ENCODE measurements around the gene ZNF536. TPM values are rescaled to one million over a fixed set of nuclear protein-coding genes. Genes with fewer than 3 reads are reported as not detected.

The ZNF536 gene
- total RNA-seq, 1 donor from 2014 or later, result 9.2 TPM

GRCh38 chr19:30566681-30567420 is 194.7 kb downstream of the ZNF536 start:
- Mint-ChIP-seq H3K4me1 (ENCODE audit: unreplicated experiment) (peaks cover 27% of the 10 kb centered on the region), H3K36me3 (no peaks in the 10 kb centered on the region), H3K4me3 (no peak overlapping the region), H3K27me3 (peaks cover 14% of the 10 kb centered on the region), H3K9me3 (no peaks in the 10 kb centered on the region), H3K27ac (no peak overlapping the region)
- no peak for DNase-seq (ENCODE audit: extremely low spot score, unreplicated experiment)
- TF ChIP-seq CTCF (conservative IDR thresholded peaks at IDR 0.05), result no peak

GRCh38 chr19:30567536-30568232 is 195.5 kb downstream of the ZNF536 start:
- no peaks in the 10 kb centered on the region for H3K9me3 Mint-ChIP-seq
- H3K36me3 Mint-ChIP-seq, result no peaks in the 10 kb centered on the region
- no peak for TF ChIP-seq CTCF (conservative IDR thresholded peaks at IDR 0.05)
- no peak overlapping the region for H3K4me3 Mint-ChIP-seq
- H3K27me3 Mint-ChIP-seq, result peaks cover 14% of the 10 kb centered on the region
- H3K27ac Mint-ChIP-seq, result no peak overlapping the region
- H3K4me1 Mint-ChIP-seq (ENCODE audit: unreplicated experiment), result peaks cover 27% of the 10 kb centered on the region
- DNase-seq (ENCODE audit: extremely low spot score, unreplicated experiment), result no peak

DNA sequence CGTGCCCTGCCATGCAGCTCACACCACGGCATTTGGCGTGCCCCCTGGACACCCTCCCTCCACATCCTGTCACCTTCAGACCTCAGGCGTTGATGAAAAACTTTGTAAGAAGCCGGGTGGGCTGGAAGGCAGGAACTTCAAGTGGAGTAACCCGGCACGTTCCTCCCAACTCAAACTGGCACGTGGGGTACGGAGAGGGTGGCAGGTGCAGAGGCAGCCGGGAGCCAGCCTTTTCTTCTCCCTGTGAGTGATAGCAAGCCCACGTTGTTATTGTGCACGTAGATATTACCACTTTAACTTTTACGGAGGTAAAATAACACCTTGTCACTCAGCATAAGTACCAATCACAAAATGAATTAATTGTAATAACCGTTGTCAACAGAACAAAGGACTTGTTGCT is 198.0 kb downstream of the ZNF536 start:
- no peaks in the 10 kb centered on the region for H3K36me3 Mint-ChIP-seq
- peaks cover 27% of the 10 kb centered on the region for H3K4me1 Mint-ChIP-seq (ENCODE audit: unreplicated experiment)
- H3K27ac Mint-ChIP-seq, result no peak overlapping the region
- H3K4me3 Mint-ChIP-seq, result no peak overlapping the region
- DNase-seq (ENCODE audit: extremely low spot score, unreplicated experiment), result no peak
- H3K9me3 Mint-ChIP-seq, result no peaks in the 10 kb centered on the region
- peaks cover 9% of the 10 kb centered on the region for H3K27me3 Mint-ChIP-seq
- no peak for TF ChIP-seq CTCF (conservative IDR thresholded peaks at IDR 0.05)

GRCh38 chr19:30577551-30578105 is 205.4 kb downstream of the ZNF536 start:
- Mint-ChIP-seq H3K4me3 (peak overlapping the region; percentile 6), H3K27me3 (peaks cover 7% of the 10 kb centered on the region), H3K4me1 (ENCODE audit: unreplicated experiment) (peaks cover 15% of the 10 kb centered on the region), H3K27ac (no peak overlapping the region), H3K9me3 (no peaks in the 10 kb centered on the region), H3K36me3 (no peaks in the 10 kb centered on the region)
- TF ChIP-seq CTCF (conservative IDR thresholded peaks at IDR 0.05), result no peak
- DNase-seq (ENCODE audit: extremely low spot score, unreplicated experiment), result no peak

DNA sequence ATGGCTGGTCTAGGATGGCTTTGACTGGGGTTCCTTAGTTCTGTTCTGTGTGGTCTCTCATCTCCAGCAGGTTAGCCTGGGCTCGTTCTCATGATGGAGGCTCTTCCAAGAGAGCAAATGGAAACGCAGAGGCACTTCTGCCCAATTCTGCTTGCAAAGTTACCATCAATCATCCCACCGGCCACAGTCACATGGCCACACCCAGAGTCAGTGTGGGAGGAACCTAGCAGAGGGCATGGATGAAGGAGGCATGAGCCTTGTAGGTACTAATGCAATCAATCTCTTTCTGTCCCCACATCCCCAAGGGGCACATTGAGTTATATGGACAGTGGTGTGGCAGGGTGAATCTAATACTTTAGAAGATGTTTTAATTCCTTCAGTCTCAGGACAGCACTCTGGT is 207.2 kb downstream of the ZNF536 start:
- no peaks in the 10 kb centered on the region for H3K9me3 Mint-ChIP-seq
- TF ChIP-seq CTCF (conservative IDR thresholded peaks at IDR 0.05), result no peak
- no peak for DNase-seq (ENCODE audit: extremely low spot score, unreplicated experiment)
- no peak overlapping the region for H3K27ac Mint-ChIP-seq
- H3K4me1 Mint-ChIP-seq (ENCODE audit: unreplicated experiment), result peaks cover 20% of the 10 kb centered on the region
- peaks cover 18% of the 10 kb centered on the region for H3K27me3 Mint-ChIP-seq
- H3K36me3 Mint-ChIP-seq, result no peaks in the 10 kb centered on the region
- no peak overlapping the region for H3K4me3 Mint-ChIP-seq
